Esophagus muscularis mucosa (tissue), 4 donors: ENCODE data around the gene PRKAR1B. TPM values are rescaled to one million over a fixed set of nuclear protein-coding genes. Genes with fewer than 3 reads are reported as not detected.

Experiments
- DNase-seq: peaks from one replicate; pipeline ENCODE4 v3.0.0-alpha.2; 2017; ENCODE audit errors: extremely low spot score
- H3K27ac ChIP-seq, 4 donors: fragments of 200-600 bp; sonication (generic); replicated peaks in 1 of 4; 1 replicate in 3 of 4; 2 replicates in 1 of 4; pipeline ENCODE4 v1.5.1; 2016 to 2019; ENCODE audit warnings: mild to moderate bottlenecking in 1 of 4
- H3K27me3 ChIP-seq, 4 donors: fragments of 200-600 bp; sonication (generic); one replicate each; pipeline versions ENCODE4 v1.5.1 to v1.6.0; 2016 to 2019
- H3K36me3 ChIP-seq, 4 donors: fragments of 200-600 bp; sonication (generic); one replicate each; pipeline ENCODE4 v1.5.1; 2016 to 2019
- H3K4me1 ChIP-seq, 4 donors: fragments of 200-600 bp; sonication (generic); one replicate each; pipeline ENCODE4 v1.5.1; 2016 to 2019
- H3K4me3 ChIP-seq, 4 donors: fragments of 200-600 bp; sonication (generic); 1 replicate in 2 of 4; 2 replicates in 2 of 4; pipeline ENCODE4 v1.5.1; 2016 to 2019; ENCODE audit warnings: mild to moderate bottlenecking in 4 of 4, moderate library complexity in 1 of 4
- H3K9me3 ChIP-seq, 4 donors: fragments of 200-600 bp; sonication (generic); 1 replicate in 3 of 4; 2 replicates in 1 of 4; pipeline ENCODE4 v1.5.1; 2016 to 2019
- EP300 ChIP-seq: sonication (generic); formaldehyde crosslinking; IDR thresholded peaks from one replicate; pipeline ENCODE4 v1.6.1; 2017; ENCODE audit warnings: antibody characterized with exemption
- POLR2A ChIP-seq: fragments of 450-650 bp; IDR thresholded peaks from one replicate; pipeline ENCODE4 v1.6.1; 2017; ENCODE audit warnings: antibody characterized with exemption, moderate library complexity, mild to moderate bottlenecking, low read depth
- POLR2AphosphoS5 ChIP-seq, 2 donors: sonication (generic); formaldehyde crosslinking; IDR thresholded peaks; one replicate each; pipeline ENCODE4 v1.6.1; 2017; ENCODE audit warnings: antibody characterized with exemption in 2 of 2
- WGBS: methylation state at CpG from one replicate; pipeline ENCODE4 v1.1.5; 2018; 5-methylcytosine and 5-hydroxymethylcytosine counted together
- intact Hi-C: fragments of 100-400 bp; cut with DNase I; formaldehyde crosslinking; loops from one replicate; pipeline ENCODE4 v1.15.1; 2023
- total RNA-seq, 4 donors: library from RNA; depleted of rRNA; stranded (reverse); fragments of >200 nt; gene quantifications; one replicate each; pipeline versions ENCODE4 v1.1.0 to v1.2.1, GENCODE V29; 2016
- TF ChIP-seq, protein P1 (sequence below), 3 experiments: fragments of 200-600 bp in 2 of 3; fragments of 450-650 bp in 1 of 3; sonication (generic) in 2 of 3; IDR thresholded peaks; one replicate each; pipeline ENCODE4 v1.5.1; 2017 to 2019; ENCODE audit warnings: antibody characterized with exemption in 3 of 3, mild to moderate bottlenecking in 2 of 3, moderate library complexity in 1 of 3

Gene PRKAR1B
- total RNA-seq, 4 donors from 2014 or later: 15.4 to 46.9 (median 31.4) TPM

- intact Hi-C loops: no loop called here
- TF ChIP-seq, protein P1, sequence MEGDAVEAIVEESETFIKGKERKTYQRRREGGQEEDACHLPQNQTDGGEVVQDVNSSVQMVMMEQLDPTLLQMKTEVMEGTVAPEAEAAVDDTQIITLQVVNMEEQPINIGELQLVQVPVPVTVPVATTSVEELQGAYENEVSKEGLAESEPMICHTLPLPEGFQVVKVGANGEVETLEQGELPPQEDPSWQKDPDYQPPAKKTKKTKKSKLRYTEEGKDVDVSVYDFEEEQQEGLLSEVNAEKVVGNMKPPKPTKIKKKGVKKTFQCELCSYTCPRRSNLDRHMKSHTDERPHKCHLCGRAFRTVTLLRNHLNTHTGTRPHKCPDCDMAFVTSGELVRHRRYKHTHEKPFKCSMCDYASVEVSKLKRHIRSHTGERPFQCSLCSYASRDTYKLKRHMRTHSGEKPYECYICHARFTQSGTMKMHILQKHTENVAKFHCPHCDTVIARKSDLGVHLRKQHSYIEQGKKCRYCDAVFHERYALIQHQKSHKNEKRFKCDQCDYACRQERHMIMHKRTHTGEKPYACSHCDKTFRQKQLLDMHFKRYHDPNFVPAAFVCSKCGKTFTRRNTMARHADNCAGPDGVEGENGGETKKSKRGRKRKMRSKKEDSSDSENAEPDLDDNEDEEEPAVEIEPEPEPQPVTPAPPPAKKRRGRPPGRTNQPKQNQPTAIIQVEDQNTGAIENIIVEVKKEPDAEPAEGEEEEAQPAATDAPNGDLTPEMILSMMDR (IDR thresholded peaks at IDR 0.05): no peak
- no peak for TF ChIP-seq POLR2A
- TF ChIP-seq POLR2AphosphoS5 (IDR thresholded peaks at IDR 0.05): no peak
- no peak for TF ChIP-seq EP300
- Histone ChIP-seq H3K9me3 (no peaks in the 10 kb centered on the region), H3K4me3 (no peak overlapping the region), H3K36me3 (peaks cover 11 to 64% (median 46%) of the 10 kb centered on the region in 4 donors), H3K27ac (no peak overlapping the region), H3K4me1 (peaks cover 0 to 4% (median 0%) of the 10 kb centered on the region in 4 donors), H3K27me3 (no peaks in the 10 kb centered on the region)
- DNase-seq: no peak
- WGBS: 90% methylated on average over 7 of the region's 8 CpGs
Measured at GRCh38 chr7:742791-743190, 15.7 kb upstream of the PRKAR1B start.

GRCh38 chr7:741850-742249 is 14.8 kb upstream of the PRKAR1B start:
- no peak overlapping the region for H3K4me3 ChIP-seq
- H3K4me1 ChIP-seq: peaks cover 0 to 4% (median 0%) of the 10 kb centered on the region in 4 donors
- 91% methylated on average over 14 of the region's 15 CpGs for WGBS
- no peaks in the 10 kb centered on the region for H3K27me3 ChIP-seq
- H3K36me3 ChIP-seq: peaks cover 11 to 64% (median 46%) of the 10 kb centered on the region in 4 donors
- no peak for DNase-seq
- TF ChIP-seq POLR2AphosphoS5 (IDR thresholded peaks at IDR 0.05) (no peak), EP300 (no peak), POLR2A (no peak)
- TF ChIP-seq, protein P1 (IDR thresholded peaks at IDR 0.05): no peak
- no peak overlapping the region for H3K27ac ChIP-seq
- intact Hi-C loops: no loop called here
- no peaks in the 10 kb centered on the region for H3K9me3 ChIP-seq

DNA sequence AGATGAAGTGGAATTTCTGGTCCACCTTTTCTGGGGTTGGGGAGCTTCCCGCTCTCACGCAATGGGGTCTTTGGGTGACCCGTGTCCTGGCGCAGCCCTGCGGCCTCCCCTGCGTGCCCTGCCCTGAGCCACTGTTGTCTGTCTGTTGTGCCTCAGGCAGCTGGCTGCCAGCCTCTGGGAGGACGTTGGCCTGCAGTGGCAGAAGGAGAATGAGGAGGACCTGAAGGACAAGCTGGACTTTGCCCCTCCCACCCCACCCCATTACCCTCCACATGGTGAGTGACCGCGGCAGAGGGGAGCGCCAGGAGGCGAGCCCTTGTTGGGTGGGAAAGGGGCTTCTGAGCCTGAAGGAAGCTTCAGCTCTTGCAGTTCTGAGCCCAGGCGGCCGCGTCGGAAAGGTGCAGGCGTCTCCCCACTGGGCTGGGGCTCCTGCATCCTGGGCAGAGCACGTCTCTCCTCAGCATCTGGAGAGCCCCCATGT is 14.2 kb upstream of the PRKAR1B start:
- intact Hi-C loops: no loop called here
- peaks cover 11 to 61% (median 46%) of the 10 kb centered on the region in 4 donors for H3K36me3 ChIP-seq
- H3K27me3 ChIP-seq: no peaks in the 10 kb centered on the region
- TF ChIP-seq, protein P1 (IDR thresholded peaks at IDR 0.05): no peak
- TF ChIP-seq EP300: no peak
- TF ChIP-seq POLR2A: no peak
- no peak for TF ChIP-seq POLR2AphosphoS5 (IDR thresholded peaks at IDR 0.05)
- H3K4me1 ChIP-seq: peaks cover 0 to 4% (median 0%) of the 10 kb centered on the region in 4 donors
- no peaks in the 10 kb centered on the region for H3K9me3 ChIP-seq
- DNase-seq: no peak
- no peak overlapping the region for H3K27ac ChIP-seq
- H3K4me3 ChIP-seq: no peak overlapping the region
- 95% methylated on average over 3 of the region's 17 CpGs for WGBS

DNA sequence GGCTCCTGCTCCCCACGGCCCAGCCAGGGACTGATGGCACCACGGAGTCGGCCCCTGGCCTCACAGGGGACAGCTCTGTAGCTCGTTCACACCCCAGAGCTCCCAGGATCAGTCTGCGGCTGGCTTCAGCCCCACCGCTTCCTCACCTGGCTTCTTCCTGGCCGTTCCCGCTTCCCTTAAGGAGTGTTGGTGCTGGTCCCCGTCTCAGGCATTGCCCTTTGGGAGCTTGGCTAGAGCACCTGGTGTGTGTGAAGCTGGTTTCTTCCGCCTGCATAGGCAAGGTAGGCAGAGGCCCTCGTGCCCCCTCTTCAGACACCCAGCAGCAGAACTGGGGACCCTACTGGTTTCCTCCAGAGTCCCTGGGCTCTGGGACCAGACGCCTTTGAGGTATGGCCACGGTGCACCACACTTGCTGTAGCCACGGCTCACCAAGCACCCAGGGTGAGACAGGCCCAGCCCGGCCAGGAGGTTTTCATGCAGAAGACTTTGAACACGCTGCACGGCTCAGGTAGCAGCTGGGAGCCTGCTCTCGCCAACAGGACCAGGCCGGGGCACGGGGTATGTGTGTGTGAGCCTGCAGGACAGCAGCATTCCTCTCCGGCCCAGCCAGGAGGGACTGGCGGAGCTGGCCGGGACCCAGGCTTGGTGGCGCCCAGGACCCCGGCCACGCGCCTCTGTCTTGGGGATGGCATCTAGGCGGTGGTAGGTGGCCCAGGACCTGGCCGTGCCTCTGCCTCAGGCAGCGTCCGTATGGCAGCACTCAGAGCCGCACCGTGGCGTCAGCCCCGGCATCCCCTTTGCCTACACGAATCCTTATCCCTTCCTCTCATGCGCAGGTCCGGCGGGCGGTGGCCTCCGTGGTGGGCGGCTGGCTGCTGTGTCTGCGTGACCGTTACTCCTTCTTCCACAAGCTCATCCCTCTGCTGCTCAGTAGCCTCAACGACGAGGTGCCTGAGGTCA is 13.2 kb upstream of the PRKAR1B start:
- no peak overlapping the region for H3K4me3 ChIP-seq
- no peak for DNase-seq
- H3K27me3 ChIP-seq: no peaks in the 10 kb centered on the region
- no peaks in the 10 kb centered on the region for H3K9me3 ChIP-seq
- H3K27ac ChIP-seq: no peak overlapping the region
- TF ChIP-seq, protein P1 (IDR thresholded peaks at IDR 0.05): no peak
- TF ChIP-seq EP300: no peak
- no peak for TF ChIP-seq POLR2AphosphoS5 (IDR thresholded peaks at IDR 0.05)
- TF ChIP-seq POLR2A: no peak
- intact Hi-C loops: no loop called here
- H3K36me3 ChIP-seq: peaks cover 11 to 57% (median 45%) of the 10 kb centered on the region in 4 donors
- peaks cover 0 to 4% (median 0%) of the 10 kb centered on the region in 4 donors for H3K4me1 ChIP-seq
- whole genome bisulfite sequencing: 95% methylated on average over 17 of the region's 46 CpGs
